Measurements from ENCODE around the gene SEPHS1.

SEPHS1 gene

DNA sequence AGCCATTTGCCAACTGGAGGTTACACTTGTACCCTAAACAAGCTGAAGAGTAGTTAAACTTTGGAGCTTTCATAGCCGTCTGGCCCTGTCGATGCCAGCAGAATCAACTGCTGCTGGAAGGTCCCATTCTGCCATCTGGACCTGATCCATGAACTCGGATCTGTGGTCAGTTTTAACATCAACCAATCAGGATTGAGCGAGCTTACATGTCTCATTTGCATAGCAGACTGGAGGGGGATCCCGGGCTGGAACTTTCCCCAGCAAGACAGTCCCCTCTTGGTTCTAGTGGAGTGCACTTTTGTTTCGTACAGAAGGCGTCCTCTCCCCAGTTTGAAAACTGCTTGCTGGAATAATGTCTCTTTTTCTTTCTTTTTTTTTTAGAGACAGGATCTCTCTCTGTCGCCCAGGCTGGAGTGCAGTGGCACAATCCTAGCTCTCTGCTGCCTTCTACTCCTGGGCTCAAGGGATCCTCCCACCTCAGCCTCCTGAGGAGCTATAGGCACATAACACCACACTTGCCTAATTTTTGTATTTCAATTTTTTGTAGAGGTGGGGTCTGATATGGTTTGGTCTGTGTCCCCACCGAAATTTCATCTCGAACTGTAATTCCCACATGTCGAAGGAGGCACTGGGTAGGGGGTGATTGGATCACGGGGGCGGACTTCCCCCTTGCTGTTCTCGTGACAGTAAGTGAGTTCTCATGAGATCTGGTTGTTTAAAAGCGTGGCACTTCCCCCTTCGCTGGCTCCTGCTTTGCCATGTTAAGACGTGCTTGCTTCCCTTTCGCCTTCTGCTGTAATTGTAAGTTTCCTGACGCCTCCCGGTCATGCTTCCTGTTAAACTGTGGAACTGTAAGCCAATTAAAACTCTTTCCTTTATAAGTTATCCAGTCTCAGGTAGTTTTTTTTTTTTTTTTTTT, 42.8 kb upstream of the SEPHS1 start:
- POLR2A ChIA-PET, result no interaction called here
- CTCF ChIA-PET, result interaction anchor here (1.2 kb wide), 1 partner anchor 49 kb away, joined by 3 read pairs; no protein-coding TSS in a partner anchor
- no peaks in the 10 kb centered on the region for H3K36me3 ChIP-seq (ENCODE audit: control insufficient read depth in 2 of 2, insufficient read depth in 1 of 2, low read length in 2 of 2)
- TF ChIP-seq, protein P1, sequence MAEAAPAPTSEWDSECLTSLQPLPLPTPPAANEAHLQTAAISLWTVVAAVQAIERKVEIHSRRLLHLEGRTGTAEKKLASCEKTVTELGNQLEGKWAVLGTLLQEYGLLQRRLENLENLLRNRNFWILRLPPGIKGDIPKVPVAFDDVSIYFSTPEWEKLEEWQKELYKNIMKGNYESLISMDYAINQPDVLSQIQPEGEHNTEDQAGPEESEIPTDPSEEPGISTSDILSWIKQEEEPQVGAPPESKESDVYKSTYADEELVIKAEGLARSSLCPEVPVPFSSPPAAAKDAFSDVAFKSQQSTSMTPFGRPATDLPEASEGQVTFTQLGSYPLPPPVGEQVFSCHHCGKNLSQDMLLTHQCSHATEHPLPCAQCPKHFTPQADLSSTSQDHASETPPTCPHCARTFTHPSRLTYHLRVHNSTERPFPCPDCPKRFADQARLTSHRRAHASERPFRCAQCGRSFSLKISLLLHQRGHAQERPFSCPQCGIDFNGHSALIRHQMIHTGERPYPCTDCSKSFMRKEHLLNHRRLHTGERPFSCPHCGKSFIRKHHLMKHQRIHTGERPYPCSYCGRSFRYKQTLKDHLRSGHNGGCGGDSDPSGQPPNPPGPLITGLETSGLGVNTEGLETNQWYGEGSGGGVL (tag by site-specific recombination; IDR thresholded peaks at IDR 0.05), result no peak
- no peak for TF ChIP-seq ZNF426 (tag by site-specific recombination; IDR thresholded peaks at IDR 0.05)
- TF ChIP-seq ZNF214 (tag by site-specific recombination; IDR thresholded peaks at IDR 0.05; ENCODE audit: borderline replicate concordance), result no peak
- TF ChIP-seq ZNF416 (tag by site-specific recombination; IDR thresholded peaks at IDR 0.05), result no peak
- no peak for TF ChIP-seq ZNF561 (tag by site-specific recombination; IDR thresholded peaks at IDR 0.05; ENCODE audit: borderline replicate concordance)
- TF ChIP-seq, protein P2, sequence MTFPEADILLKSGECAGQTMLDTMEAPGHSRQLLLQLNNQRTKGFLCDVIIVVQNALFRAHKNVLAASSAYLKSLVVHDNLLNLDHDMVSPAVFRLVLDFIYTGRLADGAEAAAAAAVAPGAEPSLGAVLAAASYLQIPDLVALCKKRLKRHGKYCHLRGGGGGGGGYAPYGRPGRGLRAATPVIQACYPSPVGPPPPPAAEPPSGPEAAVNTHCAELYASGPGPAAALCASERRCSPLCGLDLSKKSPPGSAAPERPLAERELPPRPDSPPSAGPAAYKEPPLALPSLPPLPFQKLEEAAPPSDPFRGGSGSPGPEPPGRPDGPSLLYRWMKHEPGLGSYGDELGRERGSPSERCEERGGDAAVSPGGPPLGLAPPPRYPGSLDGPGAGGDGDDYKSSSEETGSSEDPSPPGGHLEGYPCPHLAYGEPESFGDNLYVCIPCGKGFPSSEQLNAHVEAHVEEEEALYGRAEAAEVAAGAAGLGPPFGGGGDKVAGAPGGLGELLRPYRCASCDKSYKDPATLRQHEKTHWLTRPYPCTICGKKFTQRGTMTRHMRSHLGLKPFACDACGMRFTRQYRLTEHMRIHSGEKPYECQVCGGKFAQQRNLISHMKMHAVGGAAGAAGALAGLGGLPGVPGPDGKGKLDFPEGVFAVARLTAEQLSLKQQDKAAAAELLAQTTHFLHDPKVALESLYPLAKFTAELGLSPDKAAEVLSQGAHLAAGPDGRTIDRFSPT (tag by site-specific recombination; IDR thresholded peaks at IDR 0.05), result no peak
- TF ChIP-seq, protein P3, sequence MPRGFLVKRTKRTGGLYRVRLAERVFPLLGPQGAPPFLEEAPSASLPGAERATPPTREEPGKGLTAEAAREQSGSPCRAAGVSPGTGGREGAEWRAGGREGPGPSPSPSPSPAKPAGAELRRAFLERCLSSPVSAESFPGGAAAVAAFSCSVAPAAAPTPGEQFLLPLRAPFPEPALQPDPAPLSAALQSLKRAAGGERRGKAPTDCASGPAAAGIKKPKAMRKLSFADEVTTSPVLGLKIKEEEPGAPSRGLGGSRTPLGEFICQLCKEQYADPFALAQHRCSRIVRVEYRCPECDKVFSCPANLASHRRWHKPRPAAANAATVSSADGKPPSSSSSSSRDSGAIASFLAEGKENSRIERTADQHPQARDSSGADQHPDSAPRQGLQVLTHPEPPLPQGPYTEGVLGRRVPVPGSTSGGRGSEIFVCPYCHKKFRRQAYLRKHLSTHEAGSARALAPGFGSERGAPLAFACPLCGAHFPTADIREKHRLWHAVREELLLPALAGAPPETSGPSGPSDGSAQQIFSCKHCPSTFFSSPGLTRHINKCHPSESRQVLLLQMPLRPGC (tag by site-specific recombination; IDR thresholded peaks at IDR 0.05), result no peak
- no peak for TF ChIP-seq ZNF629 (tag by site-specific recombination; IDR thresholded peaks at IDR 0.05)
- no peak for TF ChIP-seq ZNF114 (tag by site-specific recombination; IDR thresholded peaks at IDR 0.05)
- no peak for TF ChIP-seq ZNF571 (tag by site-specific recombination; IDR thresholded peaks at IDR 0.05)
- TF ChIP-seq HOXA7 (CRISPR knock-in tag; IDR thresholded peaks at IDR 0.05; ENCODE audit: borderline replicate concordance), result no peak
- TF ChIP-seq SP7 (tag by site-specific recombination; IDR thresholded peaks at IDR 0.05), result no peak
- TF ChIP-seq ZFP69B (tag by site-specific recombination; IDR thresholded peaks at IDR 0.05), result no peak
- TF ChIP-seq EGR2 (tag by site-specific recombination; IDR thresholded peaks at IDR 0.05; ENCODE audit: low read depth), result no peak
- TF ChIP-seq, protein P4, sequence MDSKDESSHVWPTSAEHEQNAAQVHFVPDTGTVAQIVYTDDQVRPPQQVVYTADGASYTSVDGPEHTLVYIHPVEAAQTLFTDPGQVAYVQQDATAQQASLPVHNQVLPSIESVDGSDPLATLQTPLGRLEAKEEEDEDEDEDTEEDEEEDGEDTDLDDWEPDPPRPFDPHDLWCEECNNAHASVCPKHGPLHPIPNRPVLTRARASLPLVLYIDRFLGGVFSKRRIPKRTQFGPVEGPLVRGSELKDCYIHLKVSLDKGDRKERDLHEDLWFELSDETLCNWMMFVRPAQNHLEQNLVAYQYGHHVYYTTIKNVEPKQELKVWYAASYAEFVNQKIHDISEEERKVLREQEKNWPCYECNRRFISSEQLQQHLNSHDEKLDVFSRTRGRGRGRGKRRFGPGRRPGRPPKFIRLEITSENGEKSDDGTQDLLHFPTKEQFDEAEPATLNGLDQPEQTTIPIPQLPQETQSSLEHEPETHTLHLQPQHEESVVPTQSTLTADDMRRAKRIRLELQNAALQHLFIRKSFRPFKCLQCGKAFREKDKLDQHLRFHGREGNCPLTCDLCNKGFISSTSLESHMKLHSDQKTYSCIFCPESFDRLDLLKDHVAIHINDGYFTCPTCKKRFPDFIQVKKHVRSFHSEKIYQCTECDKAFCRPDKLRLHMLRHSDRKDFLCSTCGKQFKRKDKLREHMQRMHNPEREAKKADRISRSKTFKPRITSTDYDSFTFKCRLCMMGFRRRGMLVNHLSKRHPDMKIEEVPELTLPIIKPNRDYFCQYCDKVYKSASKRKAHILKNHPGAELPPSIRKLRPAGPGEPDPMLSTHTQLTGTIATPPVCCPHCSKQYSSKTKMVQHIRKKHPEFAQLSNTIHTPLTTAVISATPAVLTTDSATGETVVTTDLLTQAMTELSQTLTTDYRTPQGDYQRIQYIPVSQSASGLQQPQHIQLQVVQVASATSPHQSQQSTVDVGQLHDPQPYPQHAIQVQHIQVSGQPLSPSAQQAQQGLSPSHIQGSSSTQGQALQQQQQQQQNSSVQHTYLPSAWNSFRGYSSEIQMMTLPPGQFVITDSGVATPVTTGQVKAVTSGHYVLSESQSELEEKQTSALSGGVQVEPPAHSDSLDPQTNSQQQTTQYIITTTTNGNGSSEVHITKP (tag by site-specific recombination; IDR thresholded peaks at IDR 0.05), result no peak
- H3K4me3 ChIP-seq (ENCODE audit: low read depth, low read length), result no peak overlapping the region
- H3K9me3 ChIP-seq (ENCODE audit: control insufficient read depth, insufficient read depth, low read depth, low read length), result no peaks in the 10 kb centered on the region
- no peaks in the 10 kb centered on the region for H3K4me1 ChIP-seq (ENCODE audit: control insufficient read depth, insufficient read depth, low read length)
- no peak overlapping the region for H3K27ac ChIP-seq (ENCODE audit: extremely low read depth, low read depth, low read length)

Measured in HEK293 (cell line).